ENCODE data around the gene CHDH. TPM values are rescaled to one million over a fixed set of nuclear protein-coding genes. Genes with fewer than 3 reads are reported as not detected.
A peak's percentile ranks its signal among the peaks of the same experiment; 100 is the strongest.

CHDH gene
- total and polyA plus RNA-seq, 5 donors from 2014 or later, result 0.45 to 4.3 (median 1.3) TPM

- Histone ChIP-seq H3K4me1 (ENCODE audit: control insufficient read depth, insufficient read depth, low read length, poor library complexity, severe bottlenecking) (peaks cover 25% of the 10 kb centered on the region), H3K4me3 (ENCODE audit: low read depth, low read length) (no peak overlapping the region), H3K36me3 (ENCODE audit: control insufficient read depth, insufficient read depth, low read length) (peaks cover 41% of the 10 kb centered on the region), H3K27me3 (ENCODE audit: control insufficient read depth, insufficient read depth, low read length) (no peaks in the 10 kb centered on the region), H3K27ac (ENCODE audit: insufficient read depth, low read length, poor library complexity, severe bottlenecking) (no peak overlapping the region), H3K9me3 (ENCODE audit: control insufficient read depth in 2 of 2, low read length in 2 of 2) (no peaks in the 10 kb centered on the region)
- Mint-ChIP-seq H3K27me3 (no peaks in the 10 kb centered on the region), H3K36me3 (peaks cover 40% of the 10 kb centered on the region), H3K27ac (no peak overlapping the region), H3K4me3 (peak overlapping the region in 1 of 4 donors; percentile 69), H3K4me1 (peaks cover 37 to 58% (median 47%) of the 10 kb centered on the region in 4 donors), H3K9me3 (no peaks in the 10 kb centered on the region)
- DNase-seq (no peak), ATAC-seq (ENCODE audit: low read depth in 2 of 2) (no peak)
These were observed 38.4 kb upstream of the CHDH start for GRCh38 chr3:53884623-53885022.

- H3K4me1 Mint-ChIP-seq, result peaks cover 26 to 49% (median 36%) of the 10 kb centered on the region in 4 donors
- DNase-seq (no peak), ATAC-seq (ENCODE audit: low read depth in 2 of 2) (no peak)
- H3K9me3 Mint-ChIP-seq, result no peaks in the 10 kb centered on the region
- H3K4me3 Mint-ChIP-seq, result peak overlapping the region; percentile 85 to 100 (median 100)
- no peak overlapping the region for H3K4me3 ChIP-seq (ENCODE audit: low read depth, low read length)
- H3K27me3 Mint-ChIP-seq, result no peaks in the 10 kb centered on the region
- no peak overlapping the region for H3K27ac ChIP-seq (ENCODE audit: insufficient read depth, low read length, poor library complexity, severe bottlenecking)
- H3K27me3 ChIP-seq (ENCODE audit: control insufficient read depth, insufficient read depth, low read length), result no peaks in the 10 kb centered on the region
- peaks cover 35% of the 10 kb centered on the region for H3K36me3 Mint-ChIP-seq
- H3K36me3 ChIP-seq (ENCODE audit: control insufficient read depth, insufficient read depth, low read length), result peaks cover 54% of the 10 kb centered on the region
- H3K4me1 ChIP-seq (ENCODE audit: control insufficient read depth, insufficient read depth, low read length, poor library complexity, severe bottlenecking), result peaks cover 19% of the 10 kb centered on the region
- no peaks in the 10 kb centered on the region for H3K9me3 ChIP-seq (ENCODE audit: control insufficient read depth in 2 of 2, low read length in 2 of 2)
- peak overlapping the region; percentile 17 to 98 (median 96) for H3K27ac Mint-ChIP-seq
These were observed 36.8 kb upstream of the CHDH start for GRCh38 chr3:53883008-53883407.

GRCh38 chr3:53881691-53882593 lies 35.7 kb upstream of the CHDH start, which contains the start of gene ACTR8:
Gene ACTR8 (minus strand): TSS chr3:53882152. CDS start chr3:53882101, 51 bp downstream.
- DNase-seq (peak; percentile 82 to 87 (median 86)), ATAC-seq (ENCODE audit: low read depth in 2 of 2) (peak; percentile 88 to 90)
- H3K36me3 Mint-ChIP-seq, result peaks cover 38% of the 10 kb centered on the region
- H3K4me1 Mint-ChIP-seq, result peaks cover 21 to 42% (median 31%) of the 10 kb centered on the region in 4 donors
- H3K9me3 ChIP-seq (ENCODE audit: control insufficient read depth in 2 of 2, low read length in 2 of 2), result no peaks in the 10 kb centered on the region
- H3K4me3 Mint-ChIP-seq, result peak within 1 kb of the TSS; percentile 85 to 100 (median 100)
- H3K4me3 ChIP-seq (ENCODE audit: low read depth, low read length), result peak within 1 kb of the TSS; percentile 89
- H3K9me3 Mint-ChIP-seq, result no peaks in the 10 kb centered on the region
- peaks cover 19% of the 10 kb centered on the region for H3K4me1 ChIP-seq (ENCODE audit: control insufficient read depth, insufficient read depth, low read length, poor library complexity, severe bottlenecking)
- peak within 1 kb of the TSS; percentile 83 for H3K27ac ChIP-seq (ENCODE audit: insufficient read depth, low read length, poor library complexity, severe bottlenecking)
- H3K36me3 ChIP-seq (ENCODE audit: control insufficient read depth, insufficient read depth, low read length), result peaks cover 56% of the 10 kb centered on the region
- no peaks in the 10 kb centered on the region for H3K27me3 ChIP-seq (ENCODE audit: control insufficient read depth, insufficient read depth, low read length)
- no peaks in the 10 kb centered on the region for H3K27me3 Mint-ChIP-seq
- H3K27ac Mint-ChIP-seq, result peak within 1 kb of the TSS; percentile 96 to 98 (median 98)

GRCh38 chr3:53880396-53881345 lies 34.5 kb upstream of the CHDH start:
- H3K9me3 Mint-ChIP-seq, result no peaks in the 10 kb centered on the region
- peak overlapping the region; percentile 83 for H3K27ac ChIP-seq (ENCODE audit: insufficient read depth, low read length, poor library complexity, severe bottlenecking)
- H3K36me3 Mint-ChIP-seq, result peaks cover 46% of the 10 kb centered on the region

GRCh38 chr3:53865732-53866499 lies 19.7 kb upstream of the CHDH start:
- Histone ChIP-seq H3K9me3 (ENCODE audit: control insufficient read depth in 2 of 2, low read length in 2 of 2) (no peaks in the 10 kb centered on the region), H3K27ac (ENCODE audit: insufficient read depth, low read length, poor library complexity, severe bottlenecking) (no peak overlapping the region), H3K36me3 (ENCODE audit: control insufficient read depth, insufficient read depth, low read length) (peaks cover 75% of the 10 kb centered on the region), H3K27me3 (ENCODE audit: control insufficient read depth, insufficient read depth, low read length) (no peaks in the 10 kb centered on the region), H3K4me3 (ENCODE audit: low read depth, low read length) (no peak overlapping the region), H3K4me1 (ENCODE audit: control insufficient read depth, insufficient read depth, low read length, poor library complexity, severe bottlenecking) (no peaks in the 10 kb centered on the region)
- no peaks in the 10 kb centered on the region for H3K9me3 Mint-ChIP-seq
- peaks cover 4% of the 10 kb centered on the region for H3K27me3 Mint-ChIP-seq
- DNase-seq, result no peak
- H3K27ac Mint-ChIP-seq, result no peak overlapping the region
- H3K4me3 Mint-ChIP-seq, result no peak overlapping the region
- peaks cover 51% of the 10 kb centered on the region for H3K36me3 Mint-ChIP-seq
- peaks cover 0 to 8% (median 2%) of the 10 kb centered on the region in 4 donors for H3K4me1 Mint-ChIP-seq
- ATAC-seq (ENCODE audit: low read depth in 2 of 2), result no peak

More at GRCh38 chr3:53880396-53881345, 34.5 kb upstream of the CHDH start:
- Histone ChIP-seq H3K36me3 (ENCODE audit: control insufficient read depth, insufficient read depth, low read length) (peaks cover 58% of the 10 kb centered on the region), H3K4me3 (ENCODE audit: low read depth, low read length) (peak overlapping the region; percentile 81), H3K9me3 (ENCODE audit: control insufficient read depth in 2 of 2, low read length in 2 of 2) (no peaks in the 10 kb centered on the region), H3K4me1 (ENCODE audit: control insufficient read depth, insufficient read depth, low read length, poor library complexity, severe bottlenecking) (peaks cover 19% of the 10 kb centered on the region), H3K27me3 (ENCODE audit: control insufficient read depth, insufficient read depth, low read length) (no peaks in the 10 kb centered on the region)
- Mint-ChIP-seq H3K27me3 (no peaks in the 10 kb centered on the region), H3K27ac (peak overlapping the region; percentile 64 to 98 (median 96)), H3K4me1 (peaks cover 21 to 39% (median 31%) of the 10 kb centered on the region in 4 donors), H3K4me3 (peak overlapping the region; percentile 85 to 100 (median 100))
- ATAC-seq (ENCODE audit: low read depth in 2 of 2) (no peak), DNase-seq (no peak)

DNA sequence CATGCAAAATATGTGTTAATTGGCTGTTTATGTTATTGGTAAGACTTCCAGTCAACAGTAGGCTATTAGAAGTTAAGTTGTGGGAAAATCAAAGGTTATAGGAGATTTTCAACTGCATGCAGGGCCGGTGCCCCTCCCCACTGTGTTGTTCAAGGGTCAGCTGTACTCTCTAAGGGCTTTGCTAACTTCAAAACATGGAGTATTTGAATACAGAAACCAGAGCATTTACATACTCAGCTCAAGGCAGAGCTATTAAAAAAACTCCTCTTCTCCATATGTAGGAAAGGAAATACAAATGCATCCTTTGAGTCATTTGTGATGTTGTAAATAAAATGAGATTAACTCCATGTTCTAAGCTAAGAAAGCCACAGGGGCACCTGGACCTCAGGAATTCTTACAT lies 16.9 kb upstream of the CHDH start:
- no peaks in the 10 kb centered on the region for H3K27me3 ChIP-seq (ENCODE audit: control insufficient read depth, insufficient read depth, low read length)
- Mint-ChIP-seq H3K4me3 (no peak overlapping the region), H3K4me1 (peaks cover 0 to 5% (median 1%) of the 10 kb centered on the region in 4 donors), H3K27me3 (peaks cover 4% of the 10 kb centered on the region), H3K27ac (peak overlapping the region in 1 of 3 donors; percentile 20), H3K36me3 (peaks cover 42% of the 10 kb centered on the region), H3K9me3 (no peaks in the 10 kb centered on the region)
- H3K4me3 ChIP-seq (ENCODE audit: low read depth, low read length), result no peak overlapping the region
- peaks cover 61% of the 10 kb centered on the region for H3K36me3 ChIP-seq (ENCODE audit: control insufficient read depth, insufficient read depth, low read length)
- H3K9me3 ChIP-seq (ENCODE audit: control insufficient read depth in 2 of 2, low read length in 2 of 2), result no peaks in the 10 kb centered on the region
- H3K4me1 ChIP-seq (ENCODE audit: control insufficient read depth, insufficient read depth, low read length, poor library complexity, severe bottlenecking), result no peaks in the 10 kb centered on the region
- ATAC-seq (ENCODE audit: low read depth in 2 of 2) (no peak), DNase-seq (no peak)
- H3K27ac ChIP-seq (ENCODE audit: insufficient read depth, low read length, poor library complexity, severe bottlenecking), result no peak overlapping the region

DNA sequence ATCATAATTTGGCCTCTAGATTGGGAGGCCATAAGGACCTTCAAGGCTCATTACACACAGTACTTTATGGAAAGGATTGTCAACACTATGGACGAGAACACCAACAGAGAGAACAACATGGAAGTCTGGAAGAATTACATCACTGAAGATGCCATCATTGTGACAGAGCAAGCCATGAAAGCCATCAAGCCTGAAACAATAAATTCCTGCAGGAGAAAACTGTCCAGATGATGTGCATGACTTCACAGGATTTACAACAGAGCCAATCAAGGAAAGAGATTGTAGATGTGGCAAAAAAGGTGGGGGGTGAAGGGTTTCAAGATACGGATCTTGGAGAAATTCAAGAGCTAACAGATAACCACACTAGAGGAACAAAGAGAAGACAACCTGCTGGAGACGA lies 16.0 kb upstream of the CHDH start:
- Mint-ChIP-seq H3K4me1 (peaks cover 0 to 5% (median 0%) of the 10 kb centered on the region in 4 donors), H3K9me3 (no peaks in the 10 kb centered on the region), H3K27ac (peak overlapping the region in 1 of 3 donors; percentile 20), H3K27me3 (peaks cover 8% of the 10 kb centered on the region), H3K4me3 (no peak overlapping the region), H3K36me3 (peaks cover 37% of the 10 kb centered on the region)
- no peaks in the 10 kb centered on the region for H3K27me3 ChIP-seq (ENCODE audit: control insufficient read depth, insufficient read depth, low read length)
- no peak overlapping the region for H3K27ac ChIP-seq (ENCODE audit: insufficient read depth, low read length, poor library complexity, severe bottlenecking)
- no peaks in the 10 kb centered on the region for H3K9me3 ChIP-seq (ENCODE audit: control insufficient read depth in 2 of 2, low read length in 2 of 2)
- H3K36me3 ChIP-seq (ENCODE audit: control insufficient read depth, insufficient read depth, low read length), result peaks cover 55% of the 10 kb centered on the region
- DNase-seq (no peak), ATAC-seq (ENCODE audit: low read depth in 2 of 2) (no peak)
- H3K4me1 ChIP-seq (ENCODE audit: control insufficient read depth, insufficient read depth, low read length, poor library complexity, severe bottlenecking), result no peaks in the 10 kb centered on the region
- H3K4me3 ChIP-seq (ENCODE audit: low read depth, low read length), result no peak overlapping the region

All from CD4-positive, CD25-positive, alpha-beta regulatory T cell (primary cell).